BLaER1 (cell line): ENCODE results near the gene EIF4E2.

Experiments used
- H3K27ac ChIP-seq: shearing (Covaris generic); formaldehyde crosslinking; 2 replicates; pipeline ENCODE4 v1.8.1; 2022
- H3K27me3 ChIP-seq: shearing (Covaris generic); formaldehyde crosslinking; 2 replicates; pipeline ENCODE4 v1.8.1; 2022
- H3K36me3 ChIP-seq: shearing (Covaris generic); formaldehyde crosslinking; 2 replicates; pipeline ENCODE4 v1.8.1; 2022
- H3K4me1 ChIP-seq: shearing (Covaris generic); formaldehyde crosslinking; 2 replicates; pipeline ENCODE4 v1.8.1; 2022
- H3K4me2 ChIP-seq: shearing (Covaris generic); formaldehyde crosslinking; 2 replicates; pipeline ENCODE4 v1.8.1; 2022
- H3K4me3 ChIP-seq: shearing (Covaris generic); formaldehyde crosslinking; 2 replicates; pipeline ENCODE4 v1.8.1; 2022
- H3K9ac ChIP-seq: shearing (Covaris generic); formaldehyde crosslinking; 2 replicates; pipeline ENCODE4 v1.8.1; 2022
- H3K9me3 ChIP-seq: shearing (Covaris generic); formaldehyde crosslinking; 2 replicates; pipeline ENCODE4 v1.8.1; 2022
- H4K20me1 ChIP-seq: shearing (Covaris generic); formaldehyde crosslinking; 2 replicates; pipeline ENCODE4 v1.8.1; 2022
- Cebpa-rat ChIP-seq: shearing (Covaris generic); IDR thresholded peaks from 2 replicates; pipeline ENCODE4 v1.8.1; 2022

The EIF4E2 gene

GRCh38 chr2:232521959-232522622 is 28.4 kb upstream of the EIF4E2 start:
- Histone ChIP-seq H3K4me3 (peak overlapping the region; percentile 69), H3K27me3 (peaks cover 40% of the 10 kb centered on the region), H3K4me2 (peak overlapping the region; percentile 91)

DNA sequence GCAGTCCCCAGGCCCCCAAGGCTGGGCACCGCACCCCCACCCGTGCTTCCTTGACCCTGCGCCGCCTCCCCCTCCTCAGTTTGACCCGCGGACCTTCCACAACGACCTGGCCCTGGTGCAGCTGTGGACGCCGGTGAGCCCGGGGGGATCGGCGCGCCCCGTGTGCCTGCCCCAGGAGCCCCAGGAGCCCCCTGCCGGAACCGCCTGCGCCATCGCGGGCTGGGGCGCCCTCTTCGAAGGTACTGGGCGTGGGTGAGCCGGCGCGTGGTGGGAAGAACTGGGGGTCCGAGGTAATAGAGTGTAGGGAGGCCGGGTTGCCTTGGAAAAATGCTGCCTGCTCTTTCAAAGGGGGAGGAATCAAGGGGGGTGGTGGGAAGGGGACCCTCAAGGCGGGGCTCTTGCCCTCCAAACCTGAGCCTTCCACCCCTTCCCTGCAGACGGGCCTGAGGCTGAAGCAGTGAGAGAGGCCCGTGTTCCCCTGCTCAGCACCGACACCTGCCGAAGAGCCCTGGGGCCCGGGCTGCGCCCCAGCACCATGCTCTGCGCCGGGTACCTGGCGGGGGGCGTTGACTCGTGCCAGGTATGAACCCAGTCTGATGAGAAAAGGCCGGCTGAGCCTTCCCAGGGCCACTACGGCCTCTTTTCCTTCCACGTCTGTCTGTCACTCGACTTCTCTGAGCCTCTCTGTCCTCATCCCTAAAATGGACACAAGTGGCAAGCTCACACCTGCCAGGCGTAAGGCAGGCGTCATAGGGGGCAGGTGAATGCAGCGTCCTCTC is 27.7 kb upstream of the EIF4E2 start:
- no peaks in the 10 kb centered on the region for H3K36me3 ChIP-seq
- H3K27ac ChIP-seq = no peak overlapping the region
- TF ChIP-seq Cebpa-rat = no peak
- H3K27me3 ChIP-seq = peaks cover 40% of the 10 kb centered on the region
- peak overlapping the region; percentile 91 for H3K4me2 ChIP-seq
- H3K9ac ChIP-seq = no peak overlapping the region
- H3K4me1 ChIP-seq = peaks cover 51% of the 10 kb centered on the region
- peaks cover 21% of the 10 kb centered on the region for H4K20me1 ChIP-seq
- peak overlapping the region; percentile 69 for H3K4me3 ChIP-seq
- no peaks in the 10 kb centered on the region for H3K9me3 ChIP-seq

More at GRCh38 chr2:232521959-232522622, 28.4 kb upstream of the EIF4E2 start:
- H3K27ac ChIP-seq = no peak overlapping the region
- TF ChIP-seq Cebpa-rat = no peak
- H3K4me1 ChIP-seq = peaks cover 48% of the 10 kb centered on the region
- H3K9ac ChIP-seq = 0 out of 2 replicates have a peak overlapping the region, but pooled peaks have one; percentile 6
- H3K9me3 ChIP-seq = no peaks in the 10 kb centered on the region
- H3K36me3 ChIP-seq = no peaks in the 10 kb centered on the region
- peaks cover 21% of the 10 kb centered on the region for H4K20me1 ChIP-seq

GRCh38 chr2:232523402-232523681 is 27.1 kb upstream of the EIF4E2 start:
- peaks cover 57% of the 10 kb centered on the region for H3K4me1 ChIP-seq
- peaks cover 21% of the 10 kb centered on the region for H4K20me1 ChIP-seq
- peak overlapping the region; percentile 69 for H3K4me3 ChIP-seq
- H3K9ac ChIP-seq = no peak overlapping the region
- H3K4me2 ChIP-seq = peak overlapping the region; percentile 91
- TF ChIP-seq Cebpa-rat = no peak
- H3K27ac ChIP-seq = no peak overlapping the region
- peaks cover 40% of the 10 kb centered on the region for H3K27me3 ChIP-seq
- no peaks in the 10 kb centered on the region for H3K9me3 ChIP-seq
- no peaks in the 10 kb centered on the region for H3K36me3 ChIP-seq

DNA sequence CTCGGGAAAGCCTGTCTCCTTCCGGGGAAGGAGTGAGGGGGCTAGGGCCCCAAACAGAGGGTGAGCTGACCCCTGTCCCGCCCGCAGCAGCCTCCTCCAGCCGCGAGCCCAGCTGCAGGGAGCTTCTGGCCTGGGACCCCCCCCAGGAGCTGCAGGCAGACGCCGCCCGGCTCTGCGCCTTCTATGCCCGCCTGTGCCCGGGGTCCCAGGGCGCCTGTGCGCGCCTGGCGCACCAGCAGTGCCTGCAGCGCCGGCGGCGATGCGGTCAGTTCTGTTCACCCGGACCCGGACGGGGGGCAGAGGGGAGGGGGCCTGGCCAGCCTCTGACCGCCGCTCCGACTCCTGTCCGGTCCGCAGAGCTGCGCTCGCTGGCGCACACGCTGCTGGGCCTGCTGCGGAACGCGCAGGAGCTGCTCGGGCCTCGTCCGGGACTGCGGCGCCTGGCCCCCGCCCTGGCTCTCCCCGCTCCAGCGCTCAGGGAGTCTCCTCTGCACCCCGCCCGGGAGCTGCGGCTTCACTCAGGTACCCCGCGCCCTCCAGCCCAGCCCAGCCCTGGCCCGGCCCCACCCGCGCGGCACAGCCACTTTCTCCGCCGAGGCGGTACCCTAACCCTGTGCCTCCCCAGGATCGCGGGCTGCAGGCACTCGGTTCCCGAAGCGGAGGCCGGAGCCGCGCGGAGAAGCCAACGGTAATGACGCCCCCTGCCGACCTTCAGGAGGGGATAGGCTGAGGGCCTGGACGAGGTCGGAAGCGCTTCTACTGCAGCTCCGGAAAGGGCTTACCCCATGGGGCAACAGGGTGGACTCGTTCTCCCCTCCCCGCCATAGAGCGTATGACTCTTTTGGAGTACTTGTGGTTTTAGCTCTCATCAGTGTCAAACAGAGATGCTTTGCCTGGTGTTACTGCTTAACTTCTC is 26.5 kb upstream of the EIF4E2 start:
- H3K9me3 ChIP-seq = no peaks in the 10 kb centered on the region
- peaks cover 40% of the 10 kb centered on the region for H3K27me3 ChIP-seq
- no peak for TF ChIP-seq Cebpa-rat
- H3K36me3 ChIP-seq = no peaks in the 10 kb centered on the region
- H3K4me2 ChIP-seq = peak overlapping the region; percentile 91
- H3K9ac ChIP-seq = peak overlapping the region; percentile 56; the same call in 1 of the 2 replicates
- no peak overlapping the region for H3K27ac ChIP-seq
- H3K4me1 ChIP-seq = peaks cover 63% of the 10 kb centered on the region
- peaks cover 21% of the 10 kb centered on the region for H4K20me1 ChIP-seq
- peak overlapping the region; percentile 69 for H3K4me3 ChIP-seq

DNA sequence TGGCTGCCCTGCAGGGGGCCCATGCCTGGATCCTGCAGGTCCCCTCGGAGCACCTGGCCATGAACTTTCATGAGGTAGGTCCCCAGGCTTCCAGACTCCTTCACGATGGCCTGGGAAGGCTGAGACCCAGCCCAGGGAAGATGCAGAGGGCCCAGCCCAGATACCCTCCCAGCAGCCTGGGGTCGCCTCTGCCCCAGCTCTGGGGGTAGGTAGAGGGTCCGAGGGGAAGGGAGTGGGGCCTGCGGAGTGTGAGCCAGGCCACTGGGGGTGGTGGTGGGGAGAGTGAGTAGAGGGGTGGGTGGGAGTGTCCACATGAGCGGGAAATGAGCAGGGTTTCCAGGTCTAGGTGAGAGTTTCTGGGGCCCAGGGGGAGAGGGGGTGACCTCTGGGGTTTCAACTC is 25.7 kb upstream of the EIF4E2 start:
- peak overlapping the region; percentile 56; the same call in 1 of the 2 replicates for H3K9ac ChIP-seq

GRCh38 chr2:232525199-232525598 is 25.3 kb upstream of the EIF4E2 start:
- peak overlapping the region; percentile 38; the same call in 1 of the 2 replicates for H3K27ac ChIP-seq
- H3K4me1 ChIP-seq = peaks cover 75% of the 10 kb centered on the region
- H3K9ac ChIP-seq = no peak overlapping the region
- TF ChIP-seq Cebpa-rat = no peak
- H3K4me3 ChIP-seq = no peak overlapping the region
- peaks cover 21% of the 10 kb centered on the region for H4K20me1 ChIP-seq
- H3K36me3 ChIP-seq = no peaks in the 10 kb centered on the region
- H3K4me2 ChIP-seq = peak overlapping the region; percentile 91
- H3K27me3 ChIP-seq = peaks cover 40% of the 10 kb centered on the region
- no peaks in the 10 kb centered on the region for H3K9me3 ChIP-seq

More for the DNA sequence above, 25.7 kb upstream of the EIF4E2 start:
- Histone ChIP-seq H3K36me3 (no peaks in the 10 kb centered on the region), H3K4me3 (peak overlapping the region; percentile 69), H3K4me1 (peaks cover 71% of the 10 kb centered on the region), H3K27me3 (peaks cover 40% of the 10 kb centered on the region), H4K20me1 (peaks cover 21% of the 10 kb centered on the region), H3K9me3 (no peaks in the 10 kb centered on the region), H3K4me2 (peak overlapping the region; percentile 91), H3K27ac (no peak overlapping the region)
- TF ChIP-seq Cebpa-rat = no peak

DNA sequence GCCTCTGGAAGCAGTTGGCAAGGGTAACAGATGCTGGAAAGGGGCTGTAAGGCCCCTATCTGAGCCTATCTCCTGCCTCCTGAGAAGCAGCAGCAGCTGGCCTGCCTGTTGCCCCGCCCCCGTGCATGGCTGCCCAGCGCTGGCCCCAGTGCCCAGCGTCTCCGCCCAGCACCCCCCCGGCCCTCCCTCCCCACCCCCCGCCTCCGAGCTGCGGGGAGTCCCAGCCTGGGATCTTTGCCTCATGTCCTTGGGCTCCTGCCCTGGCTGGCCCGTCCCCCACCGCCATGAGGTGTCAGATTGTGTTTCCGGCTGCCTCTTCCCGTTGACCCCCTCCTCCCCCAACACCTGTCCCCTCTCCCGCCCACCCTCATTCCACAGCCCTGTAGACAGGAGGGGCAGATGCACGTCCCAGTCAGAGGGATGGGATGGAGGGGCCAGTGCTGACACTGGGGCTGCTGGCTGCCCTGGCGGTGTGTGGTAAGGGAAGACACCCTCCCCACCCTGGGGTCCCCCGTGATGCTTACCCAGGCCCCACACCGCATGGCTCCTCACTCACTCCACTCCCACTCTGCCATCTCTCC is 24.6 kb upstream of the EIF4E2 start, which contains the start of gene CHRND:
Gene CHRND, plus strand, starts transcription at position 370 of the 581 bp plus-strand sequence. Its CDS starts 56 bp downstream, at position 426.
- H3K4me1 ChIP-seq = peaks cover 82% of the 10 kb centered on the region
- H3K4me2 ChIP-seq = peak within 1 kb of the TSS; percentile 91
- peaks cover 21% of the 10 kb centered on the region for H4K20me1 ChIP-seq
- no peak within 1 kb of the TSS for H3K9ac ChIP-seq
- H3K27ac ChIP-seq = peak within 1 kb of the TSS; percentile 38; the same call in 1 of the 2 replicates
- H3K4me3 ChIP-seq = no peak within 1 kb of the TSS
- no peaks in the 10 kb centered on the region for H3K9me3 ChIP-seq
- H3K27me3 ChIP-seq = peaks cover 40% of the 10 kb centered on the region
- no peaks in the 10 kb centered on the region for H3K36me3 ChIP-seq
- no peak for TF ChIP-seq Cebpa-rat

DNA sequence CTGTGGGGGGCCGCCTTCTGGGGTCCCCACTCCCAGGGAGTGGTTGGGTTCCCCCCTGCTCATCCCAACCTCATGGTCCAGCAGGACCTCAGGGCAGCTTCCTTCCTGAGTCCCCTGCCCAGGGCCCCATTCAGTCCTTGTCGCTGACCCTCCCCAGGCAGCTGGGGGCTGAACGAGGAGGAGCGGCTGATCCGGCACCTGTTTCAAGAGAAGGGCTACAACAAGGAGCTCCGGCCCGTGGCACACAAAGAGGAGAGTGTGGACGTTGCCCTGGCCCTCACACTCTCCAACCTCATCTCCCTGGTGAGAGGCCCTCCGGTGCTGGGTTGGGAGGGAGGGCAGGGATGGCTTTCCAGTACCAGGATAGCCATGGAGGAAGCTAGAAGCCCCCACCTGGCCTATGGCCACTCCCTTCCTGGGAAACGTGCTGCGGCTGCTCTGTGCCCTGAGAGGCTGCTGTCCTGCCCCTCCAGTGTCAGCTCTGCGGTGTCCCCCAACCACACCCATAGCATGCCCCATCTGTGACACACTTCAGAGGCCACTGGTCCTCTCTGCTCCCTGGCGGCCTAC is 24.0 kb upstream of the EIF4E2 start:
- no peaks in the 10 kb centered on the region for H3K36me3 ChIP-seq
- H3K4me1 ChIP-seq = peaks cover 86% of the 10 kb centered on the region
- H4K20me1 ChIP-seq = peaks cover 20% of the 10 kb centered on the region
- H3K4me3 ChIP-seq = no peak overlapping the region
- no peaks in the 10 kb centered on the region for H3K9me3 ChIP-seq
- H3K9ac ChIP-seq = no peak overlapping the region
- H3K27me3 ChIP-seq = peaks cover 36% of the 10 kb centered on the region
- H3K4me2 ChIP-seq = no peak overlapping the region
- no peak overlapping the region for H3K27ac ChIP-seq
- TF ChIP-seq Cebpa-rat = no peak
